Lower leg skin (tissue), 3 donors: ENCODE results near the gene BCAT1.

Experiments
- POLR2A ChIP-seq, 2 donors: fragments of 450-650 bp; IDR thresholded peaks; one replicate each; pipeline ENCODE4 v1.6.1; 2016 to 2017; ENCODE audit warnings: antibody characterized with exemption in 2 of 2, mild to moderate bottlenecking in 1 of 2, moderate library complexity in 1 of 2
- TF ChIP-seq, protein P1 (sequence below), 3 donors: fragments of 450-650 bp; IDR thresholded peaks; one replicate each; pipeline ENCODE4 v1.5.1; 2016; ENCODE audit warnings: antibody characterized with exemption in 3 of 3, mild to moderate bottlenecking in 3 of 3, moderate library complexity in 2 of 3

DNA sequence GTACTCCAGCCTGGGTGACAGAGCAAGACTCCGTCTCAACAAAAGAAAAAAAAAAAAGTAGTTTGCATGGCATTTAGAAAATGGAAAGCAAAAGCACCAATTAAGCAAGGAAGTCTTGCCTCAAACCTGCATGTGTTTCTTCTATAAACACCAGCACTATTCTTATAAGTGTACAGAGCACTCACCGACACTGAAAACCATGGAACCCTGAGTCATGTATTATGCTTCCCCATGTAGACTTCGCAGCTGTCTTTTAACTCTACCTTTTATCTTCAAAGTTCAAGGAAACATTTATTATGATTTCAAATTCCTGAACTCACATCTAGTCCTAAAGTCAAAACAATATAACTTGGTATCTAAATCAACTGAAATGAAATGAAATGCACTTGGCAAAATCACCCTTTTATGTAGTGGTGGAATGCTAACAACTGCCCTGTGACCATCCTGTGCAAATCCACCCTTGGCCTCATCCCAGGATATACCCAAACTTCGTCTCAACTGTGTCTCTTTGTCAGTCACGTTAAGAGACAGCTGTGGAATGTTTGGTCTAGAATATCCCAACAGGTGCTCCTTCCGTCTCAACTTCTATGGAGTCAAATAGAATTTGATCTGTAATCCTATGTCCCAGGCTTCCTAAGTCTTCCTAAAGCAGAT lies 4.8 kb downstream of the BCAT1 start:
- TF ChIP-seq, protein P1, sequence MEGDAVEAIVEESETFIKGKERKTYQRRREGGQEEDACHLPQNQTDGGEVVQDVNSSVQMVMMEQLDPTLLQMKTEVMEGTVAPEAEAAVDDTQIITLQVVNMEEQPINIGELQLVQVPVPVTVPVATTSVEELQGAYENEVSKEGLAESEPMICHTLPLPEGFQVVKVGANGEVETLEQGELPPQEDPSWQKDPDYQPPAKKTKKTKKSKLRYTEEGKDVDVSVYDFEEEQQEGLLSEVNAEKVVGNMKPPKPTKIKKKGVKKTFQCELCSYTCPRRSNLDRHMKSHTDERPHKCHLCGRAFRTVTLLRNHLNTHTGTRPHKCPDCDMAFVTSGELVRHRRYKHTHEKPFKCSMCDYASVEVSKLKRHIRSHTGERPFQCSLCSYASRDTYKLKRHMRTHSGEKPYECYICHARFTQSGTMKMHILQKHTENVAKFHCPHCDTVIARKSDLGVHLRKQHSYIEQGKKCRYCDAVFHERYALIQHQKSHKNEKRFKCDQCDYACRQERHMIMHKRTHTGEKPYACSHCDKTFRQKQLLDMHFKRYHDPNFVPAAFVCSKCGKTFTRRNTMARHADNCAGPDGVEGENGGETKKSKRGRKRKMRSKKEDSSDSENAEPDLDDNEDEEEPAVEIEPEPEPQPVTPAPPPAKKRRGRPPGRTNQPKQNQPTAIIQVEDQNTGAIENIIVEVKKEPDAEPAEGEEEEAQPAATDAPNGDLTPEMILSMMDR (IDR thresholded peaks at IDR 0.05), result no peak
- no peak for TF ChIP-seq POLR2A (IDR thresholded peaks at IDR 0.05)
